ENCODE data around the gene FADS1.

The FADS1 gene

GRCh38 chr11:61817471-61818202 lies 834 bp upstream of the FADS1 start:
- no peak for DNase-seq (ENCODE audit: low read depth in 1 of 2, low spot score in 1 of 2)
- Histone ChIP-seq H3K4me3 (replicated peaks; ENCODE audit: insufficient read depth, low read length) (peak overlapping the region; percentile 52; the same call in 1 of the 2 replicates), H3K27me3 (ENCODE audit: insufficient read depth, poor library complexity, severe bottlenecking) (peaks cover 33% of the 10 kb centered on the region), H3K27ac (replicated peaks) (no peak overlapping the region)
- TF ChIP-seq SPI1 (IDR thresholded peaks at IDR 0.05; ENCODE audit: borderline replicate concordance, low read depth) (no peak), GABPA (IDR thresholded peaks at IDR 0.05; ENCODE audit: low read depth) (no peak), CTCF (IDR thresholded peaks at IDR 0.05; ENCODE audit: insufficient read depth, low read length) (no peak), POLR2AphosphoS5 (IDR thresholded peaks at IDR 0.05; ENCODE audit: low read depth) (no peak)
- TF ChIP-seq, protein P1, sequence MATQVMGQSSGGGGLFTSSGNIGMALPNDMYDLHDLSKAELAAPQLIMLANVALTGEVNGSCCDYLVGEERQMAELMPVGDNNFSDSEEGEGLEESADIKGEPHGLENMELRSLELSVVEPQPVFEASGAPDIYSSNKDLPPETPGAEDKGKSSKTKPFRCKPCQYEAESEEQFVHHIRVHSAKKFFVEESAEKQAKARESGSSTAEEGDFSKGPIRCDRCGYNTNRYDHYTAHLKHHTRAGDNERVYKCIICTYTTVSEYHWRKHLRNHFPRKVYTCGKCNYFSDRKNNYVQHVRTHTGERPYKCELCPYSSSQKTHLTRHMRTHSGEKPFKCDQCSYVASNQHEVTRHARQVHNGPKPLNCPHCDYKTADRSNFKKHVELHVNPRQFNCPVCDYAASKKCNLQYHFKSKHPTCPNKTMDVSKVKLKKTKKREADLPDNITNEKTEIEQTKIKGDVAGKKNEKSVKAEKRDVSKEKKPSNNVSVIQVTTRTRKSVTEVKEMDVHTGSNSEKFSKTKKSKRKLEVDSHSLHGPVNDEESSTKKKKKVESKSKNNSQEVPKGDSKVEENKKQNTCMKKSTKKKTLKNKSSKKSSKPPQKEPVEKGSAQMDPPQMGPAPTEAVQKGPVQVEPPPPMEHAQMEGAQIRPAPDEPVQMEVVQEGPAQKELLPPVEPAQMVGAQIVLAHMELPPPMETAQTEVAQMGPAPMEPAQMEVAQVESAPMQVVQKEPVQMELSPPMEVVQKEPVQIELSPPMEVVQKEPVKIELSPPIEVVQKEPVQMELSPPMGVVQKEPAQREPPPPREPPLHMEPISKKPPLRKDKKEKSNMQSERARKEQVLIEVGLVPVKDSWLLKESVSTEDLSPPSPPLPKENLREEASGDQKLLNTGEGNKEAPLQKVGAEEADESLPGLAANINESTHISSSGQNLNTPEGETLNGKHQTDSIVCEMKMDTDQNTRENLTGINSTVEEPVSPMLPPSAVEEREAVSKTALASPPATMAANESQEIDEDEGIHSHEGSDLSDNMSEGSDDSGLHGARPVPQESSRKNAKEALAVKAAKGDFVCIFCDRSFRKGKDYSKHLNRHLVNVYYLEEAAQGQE (IDR thresholded peaks at IDR 0.05; ENCODE audit: insufficient replicate concordance, low read depth), result no peak

DNA sequence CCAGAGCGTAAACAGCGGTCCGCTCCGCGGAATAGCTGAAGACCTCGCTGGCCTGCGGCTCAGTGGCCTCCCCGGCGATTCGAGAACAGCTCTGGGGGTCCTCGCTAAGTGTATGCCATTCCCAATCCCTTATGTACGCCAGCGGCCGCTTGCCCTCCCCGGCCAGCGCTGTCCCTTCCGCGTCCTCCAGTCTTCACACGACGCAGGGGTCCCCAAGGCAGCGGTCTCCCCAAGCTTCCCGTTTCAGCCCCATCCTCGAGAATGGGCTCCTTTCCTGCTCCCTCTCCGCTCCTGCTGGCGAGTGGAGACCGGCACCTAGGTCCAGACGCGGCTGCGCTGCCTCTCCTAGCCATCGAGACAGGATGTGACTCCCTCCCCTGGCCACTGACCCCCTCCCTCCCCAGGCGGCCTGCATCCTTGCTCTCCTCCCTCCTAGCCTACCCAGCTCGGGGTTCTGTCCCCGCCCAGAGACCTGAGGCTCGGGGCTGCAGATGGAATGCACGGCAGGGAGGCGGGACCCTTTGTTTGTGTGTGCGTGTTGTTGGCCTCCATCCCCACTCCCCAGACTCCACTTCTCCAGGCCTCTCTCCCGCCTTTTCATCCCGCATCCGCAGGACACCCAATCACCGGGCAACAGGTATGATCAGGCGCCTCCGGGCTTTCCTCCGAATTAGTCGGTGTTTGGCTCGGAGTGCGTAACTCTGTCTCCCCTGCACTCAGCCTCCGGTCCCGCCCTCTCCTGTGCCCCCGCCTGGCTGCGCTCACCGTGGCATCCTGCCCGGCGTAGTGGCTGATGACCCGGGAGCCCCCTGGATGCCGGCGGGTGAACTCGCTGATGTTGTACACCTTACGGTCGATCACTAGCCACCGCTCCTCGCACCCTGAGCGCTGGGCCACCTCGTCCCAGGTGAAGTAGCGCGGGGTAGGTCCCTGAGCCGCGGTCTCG lies 740 bp downstream of the FADS1 start:
- Histone ChIP-seq H3K27ac (replicated peaks) (no peak overlapping the region), H3K27me3 (ENCODE audit: insufficient read depth, poor library complexity, severe bottlenecking) (peaks cover 33% of the 10 kb centered on the region), H3K4me3 (replicated peaks; ENCODE audit: insufficient read depth, low read length) (peak overlapping the region; percentile 52)
- peak in 1 of 2 experiments; percentile 55 for DNase-seq (ENCODE audit: low read depth in 1 of 2, low spot score in 1 of 2)
- TF ChIP-seq GABPA (IDR thresholded peaks at IDR 0.05; ENCODE audit: low read depth), result no peak
- TF ChIP-seq POLR2AphosphoS5 (IDR thresholded peaks at IDR 0.05; ENCODE audit: low read depth), result no peak
- TF ChIP-seq, protein P1 (IDR thresholded peaks at IDR 0.05; ENCODE audit: insufficient replicate concordance, low read depth), result no peak

DNA sequence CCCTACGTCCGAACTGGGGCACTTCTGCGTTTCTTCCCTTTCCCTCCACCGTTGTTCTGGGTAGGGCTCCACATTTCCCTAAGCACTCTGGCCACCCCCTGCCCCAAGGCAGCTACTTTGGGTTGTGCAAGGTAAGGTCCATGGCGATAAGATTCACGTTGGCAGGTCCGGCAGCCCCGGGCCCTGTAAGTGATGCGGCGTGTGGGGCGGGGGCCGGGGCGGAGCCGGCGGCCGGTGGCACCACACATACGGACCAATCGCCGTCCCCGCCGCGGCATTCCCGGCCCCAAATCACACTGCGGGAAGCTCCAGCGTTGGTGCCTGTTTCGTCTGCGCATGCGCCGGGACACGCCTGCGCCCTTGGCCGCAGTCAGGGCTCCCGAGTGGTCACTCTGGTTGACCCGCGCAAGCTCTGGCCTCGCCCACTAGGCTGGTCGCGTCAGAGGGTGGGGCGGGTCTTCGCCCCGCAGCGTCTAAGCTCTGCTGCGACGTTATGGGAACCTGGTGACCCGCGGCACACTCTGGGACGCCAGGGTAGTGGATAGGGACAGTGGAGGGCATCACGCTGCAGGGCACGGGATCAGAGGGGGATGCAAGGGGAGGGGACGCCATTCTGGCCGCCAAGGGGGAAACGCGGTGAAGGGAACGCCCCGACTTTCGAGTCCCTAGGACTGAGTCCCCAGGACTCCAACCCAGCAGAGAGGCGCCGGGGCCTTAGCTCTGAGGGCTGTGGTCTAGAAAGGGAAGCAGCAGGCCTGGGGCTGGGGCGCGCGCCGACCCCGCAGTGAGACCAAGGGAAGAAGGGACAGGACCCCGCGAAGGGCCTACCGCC lies 1.6 kb downstream of the FADS1 start:
- peak; percentile 25 to 84 for DNase-seq (ENCODE audit: low read depth in 1 of 2, low spot score in 1 of 2)
- H3K4me3 ChIP-seq (replicated peaks; ENCODE audit: insufficient read depth, low read length), result peak overlapping the region; percentile 52
- TF ChIP-seq GABPA (IDR thresholded peaks at IDR 0.05; ENCODE audit: low read depth), result no peak
- no peak for TF ChIP-seq CTCF (IDR thresholded peaks at IDR 0.05; ENCODE audit: insufficient read depth, low read length)
- no peak; the same call in 1 of the 2 replicates for TF ChIP-seq SPI1 (IDR thresholded peaks at IDR 0.05; ENCODE audit: borderline replicate concordance, low read depth)
- TF ChIP-seq, protein P1 (IDR thresholded peaks at IDR 0.05; ENCODE audit: insufficient replicate concordance, low read depth), result no peak
- TF ChIP-seq POLR2AphosphoS5 (IDR thresholded peaks at IDR 0.05; ENCODE audit: low read depth), result no peak; the same call in none of the 2 replicates
- H3K27me3 ChIP-seq (ENCODE audit: insufficient read depth, poor library complexity, severe bottlenecking), result peaks cover 33% of the 10 kb centered on the region
- H3K27ac ChIP-seq (replicated peaks), result no peak overlapping the region

Measured in HL-60 (cell line).